NCI-H128 (cell line): ENCODE data around the gene TMF1.

Source experiments
- DNase-seq: peaks from one replicate; lab custom pipeline; 2025; ENCODE audit not compliant: unreplicated experiment; lab: John Stamatoyannopoulos, UW

TMF1 gene

DNA sequence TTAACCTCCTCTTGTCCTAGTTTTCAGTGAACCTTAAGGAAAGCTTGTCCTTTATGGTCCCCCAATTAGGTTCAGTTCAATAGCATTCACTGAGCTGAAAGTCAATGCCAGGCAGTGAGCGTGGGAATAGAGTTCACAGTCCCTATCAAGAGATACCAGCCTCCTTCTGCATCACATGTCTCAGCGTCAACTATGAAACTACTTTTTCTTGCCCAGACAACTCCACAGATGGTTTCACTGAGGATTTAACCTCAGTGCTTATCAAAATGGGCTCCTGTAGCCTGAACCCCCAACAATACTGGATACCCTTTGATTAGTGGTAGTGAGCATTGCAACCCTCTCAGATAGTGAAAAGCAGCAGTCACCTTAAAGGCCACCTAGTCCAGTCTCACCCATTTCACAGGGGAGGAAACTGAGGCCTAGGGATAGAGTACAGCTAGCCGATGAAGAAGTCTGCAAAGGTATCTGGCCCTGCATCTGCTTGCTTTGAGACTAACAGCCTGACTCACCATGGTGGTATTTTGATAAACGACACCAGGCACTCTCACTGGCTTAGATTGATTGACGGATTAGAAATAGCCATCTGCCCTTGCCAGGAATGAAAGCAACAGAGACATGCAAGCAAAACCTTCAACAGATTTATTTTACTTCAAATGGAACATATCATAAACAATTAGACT, 29.6 kb upstream of the TMF1 start:
- DNase-seq: no peak

GRCh38 chr3:69080233-69080920, 28.2 kb upstream of the TMF1 start, which contains the start of gene UBA3:
UBA3 (minus strand) TSS chr3:69080365; CDS start chr3:69080353, 12 bp downstream.
- DNase-seq: peak; percentile 58

DNA sequence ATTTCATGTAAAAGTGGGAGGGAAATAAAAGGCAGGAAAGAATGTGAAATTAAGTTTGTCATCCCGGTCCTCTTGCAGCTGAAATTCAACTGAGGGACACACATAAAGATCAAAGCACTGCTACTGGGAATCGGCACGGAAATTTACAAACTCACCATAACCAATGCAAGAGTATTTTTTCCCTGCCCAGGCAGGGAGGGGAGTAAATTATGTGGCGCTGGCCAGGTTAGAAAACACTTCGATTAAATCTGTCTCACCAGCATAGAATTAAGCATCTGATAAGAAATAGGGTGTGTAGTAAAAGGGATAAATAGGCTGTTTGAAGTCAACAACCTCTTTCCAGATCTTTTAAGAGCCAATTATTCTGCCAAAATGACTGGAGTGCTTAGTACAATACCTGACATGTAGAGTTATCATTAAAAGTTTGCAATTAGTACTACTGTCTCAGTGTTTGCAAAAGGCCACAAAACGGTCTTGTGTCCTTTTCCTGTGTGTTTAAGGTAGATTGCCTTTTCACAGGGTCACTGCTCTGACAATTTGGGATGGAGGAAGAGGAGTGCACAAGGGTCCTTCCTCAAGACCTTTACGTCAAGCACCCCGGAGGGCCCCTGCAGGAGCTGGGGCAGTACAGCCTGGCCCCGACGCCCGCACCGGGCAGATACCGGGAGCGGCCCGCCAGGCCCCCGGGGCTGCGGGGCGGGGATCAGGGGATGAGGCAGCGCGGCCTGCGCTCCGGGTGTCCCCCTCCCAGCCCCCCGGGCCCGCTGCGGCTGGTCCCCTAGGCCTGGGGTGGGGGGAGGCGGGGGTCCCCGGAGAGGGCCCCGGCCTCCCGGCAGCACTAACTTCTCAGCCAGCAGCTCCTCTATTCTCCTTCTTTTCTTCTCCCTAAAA, 27.4 kb upstream of the TMF1 start:
- DNase-seq: no peak

DNA sequence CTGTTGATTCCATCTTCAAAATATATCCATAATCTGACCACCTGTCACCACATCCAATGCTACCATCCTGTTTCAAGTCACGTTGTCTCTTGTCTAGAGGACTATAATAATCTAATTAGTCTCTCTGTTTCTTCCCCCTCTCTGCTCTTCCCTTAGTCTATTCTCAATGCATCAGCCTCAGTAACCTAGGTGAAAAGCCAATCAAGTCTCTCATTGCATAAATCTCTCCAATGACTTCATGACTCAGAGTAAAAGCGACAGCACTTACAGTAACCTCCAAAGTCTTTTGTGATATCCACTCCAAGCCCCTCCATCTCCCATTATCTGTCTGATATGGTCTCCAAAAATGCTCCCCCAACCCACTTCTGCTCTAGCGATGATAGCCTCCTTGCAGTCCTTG, 20.8 kb upstream of the TMF1 start:
- DNase-seq: no peak

DNA sequence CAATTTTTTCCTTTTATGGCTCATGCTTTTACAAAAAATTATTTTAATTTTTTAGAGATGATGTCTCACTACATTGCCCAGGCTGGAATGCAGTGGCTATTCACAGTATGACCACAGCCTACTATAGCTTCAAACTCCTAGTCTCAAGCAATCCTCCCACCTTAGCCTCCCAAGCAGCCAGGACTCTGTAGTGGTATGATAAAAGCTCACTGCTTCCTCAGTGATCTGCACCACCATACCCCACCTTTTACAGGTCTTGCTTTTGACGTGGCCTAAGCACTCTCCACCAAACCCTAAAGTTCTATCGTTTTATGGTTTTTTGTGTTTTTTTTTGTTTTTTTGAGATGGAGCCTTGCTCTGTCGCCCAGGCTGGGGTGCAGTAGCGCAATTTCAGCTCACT, 14.0 kb upstream of the TMF1 start:
- no peak for DNase-seq

DNA sequence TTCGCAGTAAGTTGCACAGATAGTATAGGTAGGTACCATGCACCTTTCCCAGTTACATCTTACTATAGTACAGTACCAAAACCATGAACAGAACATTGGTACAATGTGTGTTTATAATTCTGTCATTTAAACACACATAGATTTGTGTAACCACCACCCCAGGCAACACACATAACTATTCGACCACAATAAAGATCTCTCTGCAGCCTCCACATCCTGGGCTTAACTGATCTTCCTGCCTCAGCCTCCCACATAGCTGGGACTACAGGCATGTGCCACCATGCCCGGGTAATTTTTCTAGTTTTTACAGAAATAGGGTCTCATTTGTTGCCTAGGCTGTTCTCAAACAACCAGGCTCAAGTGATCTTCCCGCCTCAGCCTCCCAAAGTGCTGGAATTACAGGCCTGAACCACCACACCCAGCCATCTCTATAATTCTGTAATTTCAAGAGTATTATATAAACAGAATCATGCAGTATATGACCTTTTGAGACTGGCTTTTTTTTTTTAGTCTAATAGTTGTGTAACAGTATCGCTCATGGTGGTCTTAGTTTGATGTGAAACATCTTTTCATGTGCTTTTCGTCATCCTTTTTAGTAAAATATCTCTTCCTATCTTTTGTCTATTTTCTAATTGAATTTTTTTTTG, 13.3 kb upstream of the TMF1 start:
- DNase-seq: no peak

DNA sequence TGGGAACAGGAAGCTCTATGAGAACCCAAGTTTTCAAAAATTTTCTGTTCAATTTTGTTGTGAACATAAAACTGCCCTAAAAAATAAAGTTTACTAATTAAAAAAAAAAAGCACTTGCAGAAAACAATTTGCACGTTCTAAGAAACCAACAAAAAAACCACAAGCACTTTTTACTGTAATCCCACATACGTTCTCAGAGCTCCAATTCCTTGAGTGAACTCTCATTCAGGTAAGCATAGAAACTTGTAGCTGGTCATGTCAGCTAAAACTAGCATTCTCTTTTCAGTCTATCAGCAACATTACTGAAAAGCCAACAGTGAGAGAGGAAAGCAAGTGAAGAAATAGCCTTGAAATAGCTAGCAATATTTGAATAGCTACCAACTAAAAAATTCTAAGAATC, 11.5 kb upstream of the TMF1 start:
- DNase-seq: no peak

GRCh38 chr3:69059688-69060087, 7.6 kb upstream of the TMF1 start:
- DNase-seq: no peak

- no peak for DNase-seq
These were observed 6.8 kb upstream of the TMF1 start for GRCh38 chr3:69058947-69059224.

DNA sequence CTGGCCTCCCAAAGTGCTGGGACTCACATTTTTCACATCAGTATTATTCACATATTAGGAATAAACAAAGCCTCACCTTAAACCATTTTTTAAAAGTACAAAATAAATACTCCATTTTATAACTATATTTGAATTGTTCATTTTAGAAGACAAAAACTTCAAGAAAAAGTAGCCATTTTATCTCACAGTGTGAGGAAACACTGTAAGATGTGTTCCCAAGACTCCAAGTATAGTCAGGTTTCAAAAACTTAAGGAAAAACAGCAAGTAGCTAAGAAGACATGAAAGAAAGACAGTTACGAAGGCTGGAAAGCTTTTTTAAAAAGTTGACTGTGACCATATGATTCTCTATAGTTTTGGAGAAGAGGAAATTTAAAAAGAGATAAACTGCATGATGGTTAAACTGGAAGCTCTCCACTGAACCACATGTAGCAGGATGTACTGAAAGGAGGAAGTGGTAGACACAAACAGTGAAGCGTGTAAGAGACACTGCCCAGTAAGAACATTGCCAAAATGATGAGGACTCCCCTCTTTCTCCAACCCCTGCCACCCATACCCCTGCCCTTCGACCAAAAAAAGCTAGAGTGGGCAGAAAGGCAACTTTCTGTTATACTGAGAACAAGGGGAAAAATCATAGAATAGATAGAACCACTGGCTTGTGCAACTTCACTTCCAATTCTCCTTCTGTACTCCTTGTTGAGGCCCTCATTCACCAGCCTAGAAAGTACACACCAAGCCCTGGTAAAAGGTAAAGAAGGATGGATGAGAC, 6.2 kb upstream of the TMF1 start:
- DNase-seq: no peak

- DNase-seq: no peak
These were observed 352 bp upstream of the TMF1 start for GRCh38 chr3:69052472-69052898.

GRCh38 chr3:69048990-69049389, 3.1 kb downstream of the TMF1 start:
- DNase-seq: no peak

GRCh38 chr3:69044608-69045007, 7.5 kb downstream of the TMF1 start:
- DNase-seq: no peak

DNA sequence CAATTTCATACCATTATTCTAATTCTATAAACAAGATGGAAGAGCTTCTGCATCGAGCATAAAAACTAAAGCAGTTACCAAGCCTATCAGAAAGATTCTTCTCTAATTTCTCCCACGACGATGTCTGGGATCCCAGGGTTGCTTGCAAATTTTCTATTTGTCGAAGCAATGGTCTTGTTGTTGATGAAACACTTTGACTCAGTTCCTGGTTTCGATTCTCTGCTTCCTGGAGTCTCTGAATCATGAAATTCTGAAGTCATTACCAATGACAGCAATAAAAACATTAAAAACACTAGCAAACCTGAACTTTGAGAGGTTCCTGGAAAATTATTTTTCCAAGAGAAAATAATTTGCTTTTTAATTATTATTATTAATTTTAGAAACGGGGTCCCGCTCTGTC, 18.7 kb downstream of the TMF1 start:
- DNase-seq: no peak

DNA sequence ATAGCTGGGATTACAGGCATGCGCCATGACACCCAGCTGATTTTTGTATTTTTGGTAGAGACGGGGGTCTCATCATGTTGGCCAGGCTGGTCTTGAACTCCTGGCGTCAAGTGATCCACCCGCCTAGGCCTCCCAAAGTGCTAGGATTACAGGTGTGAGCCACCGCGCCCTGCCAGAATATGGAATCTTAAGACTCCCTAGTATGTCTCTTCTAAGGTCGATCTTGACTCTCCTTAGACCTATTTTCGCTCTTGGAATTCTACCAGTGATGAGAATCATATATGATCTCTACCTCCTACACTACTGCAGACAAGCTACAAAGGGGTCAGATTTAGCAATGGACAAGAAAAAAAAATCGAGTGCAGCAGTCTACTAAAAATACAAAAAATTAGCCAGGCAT, 19.4 kb downstream of the TMF1 start:
- DNase-seq: no peak

GRCh38 chr3:69032142-69032541, 20.0 kb downstream of the TMF1 start:
- DNase-seq: no peak

DNA sequence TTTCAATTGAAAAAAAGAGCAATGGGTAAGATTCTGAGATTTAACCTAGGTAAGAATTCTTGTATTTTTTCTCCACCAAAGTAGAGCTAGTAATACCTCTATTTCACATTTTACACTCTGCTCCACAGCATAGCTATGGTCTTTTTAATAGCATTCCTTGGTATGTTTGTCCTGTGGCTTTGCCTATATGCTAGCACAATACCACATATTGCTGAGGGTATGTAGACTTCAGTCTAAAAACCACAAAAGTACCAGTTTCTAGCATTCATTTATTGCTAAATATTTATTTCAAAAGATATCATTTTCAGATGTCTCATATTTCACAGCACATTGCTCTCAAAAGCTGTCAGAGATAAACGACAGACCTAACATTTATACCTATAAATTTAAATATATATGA, 20.5 kb downstream of the TMF1 start:
- DNase-seq: no peak

DNA sequence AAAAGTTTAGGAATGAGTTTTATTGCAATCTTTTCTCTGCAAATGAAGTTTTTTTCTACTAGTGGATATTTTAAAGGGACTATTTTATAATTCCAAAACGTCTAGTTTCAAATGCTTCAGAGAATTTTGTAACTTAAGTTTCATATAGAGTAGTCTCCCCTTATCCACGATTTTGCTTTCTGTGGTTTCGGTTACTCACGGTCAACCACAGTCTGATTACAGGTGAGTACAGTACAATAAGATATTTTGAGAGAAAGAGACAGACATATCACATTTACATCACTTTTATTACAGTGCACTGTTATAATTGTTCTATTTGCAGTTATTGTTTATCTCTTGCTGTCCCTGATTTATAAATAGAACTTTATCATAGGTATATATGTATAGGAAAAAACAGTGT, 31.3 kb downstream of the TMF1 start:
- no peak for DNase-seq

DNA sequence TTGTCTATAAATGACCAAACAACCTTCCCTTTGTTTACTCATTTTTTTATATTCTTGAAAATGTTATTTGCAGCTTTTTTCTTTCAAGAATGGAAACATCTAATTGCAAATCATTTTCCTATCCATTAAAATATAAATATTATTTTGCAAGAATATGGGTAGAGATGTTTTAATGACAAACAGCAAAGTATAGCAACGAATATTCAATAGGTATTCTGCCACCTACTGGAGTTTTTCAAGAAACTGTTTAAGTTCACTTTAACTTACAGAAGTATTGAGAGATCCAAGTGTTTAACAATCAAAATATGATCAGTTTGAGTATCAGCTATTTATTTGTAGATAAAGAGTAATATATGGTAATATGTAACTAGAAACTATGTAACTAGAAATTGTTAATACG, 31.7 kb downstream of the TMF1 start:
- DNase-seq: no peak

GRCh38 chr3:69016901-69017300, 35.2 kb downstream of the TMF1 start:
- no peak for DNase-seq

DNA sequence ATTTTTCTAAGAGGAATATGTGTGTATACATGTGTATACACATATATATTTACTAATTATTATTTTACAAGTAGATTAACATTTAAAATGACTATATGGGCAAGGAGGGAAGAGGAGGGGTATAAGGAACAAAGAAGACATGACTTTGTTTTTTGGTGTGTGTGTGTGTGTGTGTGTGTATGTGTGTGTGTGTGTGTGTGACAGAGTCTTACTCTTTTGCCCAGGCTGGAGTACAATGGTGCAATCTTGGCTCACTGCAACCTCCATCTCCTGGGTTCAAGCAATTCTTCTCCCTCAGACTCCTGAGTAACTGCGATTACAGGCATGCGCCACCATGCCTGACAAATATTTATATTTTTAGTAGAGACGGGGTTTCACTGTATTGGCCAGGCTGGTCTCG, 36.0 kb downstream of the TMF1 start:
- no peak for DNase-seq
